Stomach (tissue), 4 donors: ENCODE results near the gene DPF3.

Source experiments
- POLR2A ChIP-seq, 4 donors: fragments of 450-650 bp; IDR thresholded peaks; one replicate each; pipeline ENCODE4 v1.6.1; 2016; ENCODE audit warnings: antibody characterized with exemption in 4 of 4, control low read depth in 2 of 4, mild to moderate bottlenecking in 1 of 4, moderate library complexity in 1 of 4
- POLR2AphosphoS5 ChIP-seq, 3 donors: sonication (generic); formaldehyde crosslinking; IDR thresholded peaks; one replicate each; pipeline ENCODE4 v1.6.1; 2016; ENCODE audit warnings: antibody characterized with exemption in 3 of 3

GRCh38 chr14:72616294-72616693 lies 277.6 kb downstream of the DPF3 start:
- TF ChIP-seq POLR2A (IDR thresholded peaks at IDR 0.05) (no peak), POLR2AphosphoS5 (IDR thresholded peaks at IDR 0.05) (no peak)
